DMS53 treated with DMSO at 0.1 percent for 48 hours (cell line): ENCODE data around the gene HUWE1.

ENCODE experiments used
- DNase-seq: peaks from one replicate; lab custom pipeline; 2025; ENCODE audit not compliant: unreplicated experiment; lab: John Stamatoyannopoulos, UW

Gene HUWE1

GRCh38 chrX:53622431-53622830 is 64.1 kb downstream of the HUWE1 start:
- no peak for DNase-seq

- no peak for DNase-seq
Observed at GRCh38 chrX:53621418-53621986, 65.0 kb downstream of the HUWE1 start.

GRCh38 chrX:53616946-53617345 is 69.6 kb downstream of the HUWE1 start:
- DNase-seq: no peak

- DNase-seq: no peak
Observed at GRCh38 chrX:53606456-53606855, 80.1 kb downstream of the HUWE1 start.

- DNase-seq: no peak
Observed at GRCh38 chrX:53605004-53605403, 81.5 kb downstream of the HUWE1 start.

GRCh38 chrX:53599781-53600396 is 86.6 kb downstream of the HUWE1 start:
- DNase-seq: no peak

GRCh38 chrX:53598169-53598568 is 88.3 kb downstream of the HUWE1 start:
- no peak for DNase-seq

- no peak for DNase-seq
Observed at GRCh38 chrX:53595266-53595810, 91.2 kb downstream of the HUWE1 start.

- no peak for DNase-seq
Observed at GRCh38 chrX:53594354-53594753, 92.2 kb downstream of the HUWE1 start.

GRCh38 chrX:53587795-53588420 is 98.6 kb downstream of the HUWE1 start:
- no peak for DNase-seq

- no peak for DNase-seq
Observed at GRCh38 chrX:53584891-53585290, 101.6 kb downstream of the HUWE1 start.

GRCh38 chrX:53583571-53583970 is 102.9 kb downstream of the HUWE1 start:
- DNase-seq: no peak

GRCh38 chrX:53580742-53581504 is 105.6 kb downstream of the HUWE1 start:
- DNase-seq: no peak

- DNase-seq: no peak
Observed at GRCh38 chrX:53571494-53571893, 115.0 kb downstream of the HUWE1 start.

GRCh38 chrX:53563324-53563723 is 123.2 kb downstream of the HUWE1 start:
- no peak for DNase-seq

- no peak for DNase-seq
Observed at GRCh38 chrX:53561912-53562311, 124.6 kb downstream of the HUWE1 start.

GRCh38 chrX:53558646-53559045 is 127.9 kb downstream of the HUWE1 start:
- DNase-seq: no peak

GRCh38 chrX:53556868-53557267 is 129.7 kb downstream of the HUWE1 start:
- DNase-seq: no peak

GRCh38 chrX:53550756-53551463 is 135.6 kb downstream of the HUWE1 start:
- no peak for DNase-seq

- DNase-seq: no peak
Observed at GRCh38 chrX:53547668-53548067, 138.9 kb downstream of the HUWE1 start.

GRCh38 chrX:53544936-53545335 is 141.6 kb downstream of the HUWE1 start:
- DNase-seq: no peak
